T47D (cell line): ENCODE results near the gene GBGT1.
A peak's percentile ranks its signal among the peaks of the same experiment; 100 is the strongest.

Experiments used
- DNase-seq, 2 experiments: peaks; one replicate each; pipeline versions ENCODE4 v3.0.0 to v3.0.0-alpha.2; 2011 to 2012; ENCODE audit warnings: low read depth in 1 of 2, low spot score in 1 of 2
- JUND ChIP-seq: IDR thresholded peaks from 2 replicates; pipeline ENCODE4 v1.6.1; 2012; ENCODE audit warnings: low read depth
- in situ Hi-C: cut with HindIII; loops from 2 replicates; pipeline ENCODE4 v1.10.0; 2016; ENCODE audit warnings: low sequenced_read_pairs, low pct_unique_long_range_greater_than_20kb

GBGT1 gene

GRCh38 chr9:133167096-133167730 lies 3.5 kb upstream of the GBGT1 start:
- in situ Hi-C loops = no loop called here
- DNase-seq = no peak
- TF ChIP-seq JUND = no peak

GRCh38 chr9:133166392-133166791 lies 2.7 kb upstream of the GBGT1 start:
- TF ChIP-seq JUND = no peak
- in situ Hi-C loops = no loop called here
- DNase-seq = no peak

- no peak for DNase-seq
- in situ Hi-C loops = no loop called here
- no peak for TF ChIP-seq JUND
Measured at GRCh38 chr9:133165452-133165730, 1.7 kb upstream of the GBGT1 start.

GRCh38 chr9:133164191-133164590 lies 477 bp upstream of the GBGT1 start:
- DNase-seq = no peak
- in situ Hi-C loops = no loop called here
- no peak for TF ChIP-seq JUND

GRCh38 chr9:133162861-133163503 lies 732 bp downstream of the GBGT1 start:
- no peak for DNase-seq
- in situ Hi-C loops = no loop called here
- TF ChIP-seq JUND = no peak

GRCh38 chr9:133161547-133161950 lies 2.2 kb downstream of the GBGT1 start:
- no peak for TF ChIP-seq JUND
- no peak for DNase-seq
- in situ Hi-C loops = no loop called here

GRCh38 chr9:133160742-133161546 lies 2.8 kb downstream of the GBGT1 start:
- peak; percentile 82 to 92 for DNase-seq
- in situ Hi-C loops = no loop called here
- no peak for TF ChIP-seq JUND

GRCh38 chr9:133158695-133159094 lies 5.0 kb downstream of the GBGT1 start:
- TF ChIP-seq JUND = no peak
- DNase-seq = no peak

GRCh38 chr9:133155156-133155555 lies 8.6 kb downstream of the GBGT1 start:
- in situ Hi-C loops = no loop called here
- no peak for DNase-seq
- TF ChIP-seq JUND = no peak

More at GRCh38 chr9:133158695-133159094, 5.0 kb downstream of the GBGT1 start:
- in situ Hi-C loops = no loop called here

GRCh38 chr9:133154097-133154989 lies 9.4 kb downstream of the GBGT1 start:
- in situ Hi-C loops = no loop called here

GRCh38 chr9:133153227-133154096 lies 10.3 kb downstream of the GBGT1 start:
- DNase-seq = no peak
- in situ Hi-C loops = no loop called here
- TF ChIP-seq JUND = no peak

More at GRCh38 chr9:133154097-133154989, 9.4 kb downstream of the GBGT1 start:
- TF ChIP-seq JUND = no peak
- no peak for DNase-seq
